HL-60/S4 treated with retinoic acid at 250 ng/mL for 4 days and 3 days (cell line): ENCODE data around the gene IGF1R.
"Not testable (repeated sequence)": the region's sequence is repeated elsewhere in the genome, so short reads cannot be mapped to it uniquely, and the experiment has no call there.

Experiments used
- in situ Hi-C: fragments of 300-500 bp; cut with MboI; formaldehyde crosslinking; loops from 2 replicates; pipeline ENCODE4 v1.7.0; 2022; ENCODE audit warnings: low sequenced_read_pairs

IGF1R gene

GRCh38 chr15:98951493-98952320 lies 303.4 kb downstream of the IGF1R start:
- in situ Hi-C loops, result no loop called here

- in situ Hi-C loops, result no loop called here
Measured at GRCh38 chr15:98952381-98952803, 304.1 kb downstream of the IGF1R start.

- in situ Hi-C loops, result no loop called here
Measured at GRCh38 chr15:98953000-98953787, 304.9 kb downstream of the IGF1R start.

GRCh38 chr15:98953968-98954367 lies 305.6 kb downstream of the IGF1R start:
- in situ Hi-C loops, result no loop called here

- in situ Hi-C loops, result no loop called here
Measured at GRCh38 chr15:98954411-98954810, 306.1 kb downstream of the IGF1R start.

GRCh38 chr15:98955331-98955730 lies 307.0 kb downstream of the IGF1R start:
- in situ Hi-C loops, result no loop called here

- in situ Hi-C loops, result no loop called here
Measured at GRCh38 chr15:98955961-98956723, 307.8 kb downstream of the IGF1R start.

- in situ Hi-C loops, result no loop called here
Measured at GRCh38 chr15:98956796-98957553, 308.6 kb downstream of the IGF1R start.

- in situ Hi-C loops, result no loop called here
Measured at GRCh38 chr15:98957655-98958054, 309.3 kb downstream of the IGF1R start.

- in situ Hi-C loops, result no loop called here
Measured at GRCh38 chr15:98958076-98958475, 309.7 kb downstream of the IGF1R start.

- in situ Hi-C loops, result no loop called here
Measured at GRCh38 chr15:98958918-98959639, 310.7 kb downstream of the IGF1R start.

- in situ Hi-C loops, result no loop called here
Measured at GRCh38 chr15:98959640-98960007, 311.3 kb downstream of the IGF1R start.

GRCh38 chr15:98960555-98961050 lies 312.3 kb downstream of the IGF1R start:
- in situ Hi-C loops, result no loop called here

GRCh38 chr15:98963444-98963843 lies 315.1 kb downstream of the IGF1R start:
- in situ Hi-C loops, result no loop called here

- in situ Hi-C loops, result no loop called here
Measured at GRCh38 chr15:98964466-98965133, 316.3 kb downstream of the IGF1R start.

GRCh38 chr15:98965134-98965491 lies 316.8 kb downstream of the IGF1R start:
- in situ Hi-C loops, result not testable (repeated sequence)

GRCh38 chr15:98965597-98965996 lies 317.3 kb downstream of the IGF1R start:
- in situ Hi-C loops, result no loop called here

GRCh38 chr15:98966091-98966787 lies 317.9 kb downstream of the IGF1R start:
- in situ Hi-C loops, result no loop called here

GRCh38 chr15:98967096-98967495 lies 318.8 kb downstream of the IGF1R start:
- in situ Hi-C loops, result no loop called here
